22Rv1 (cell line): Measurements from ENCODE around the gene SPATA12.

Experiments
- ZFX ChIP-seq: fragments of 450-650 bp; IDR thresholded peaks from 2 replicates; pipeline ENCODE4 v1.6.1; 2017; ENCODE audit warnings: antibody characterized with exemption, borderline replicate concordance
- TF ChIP-seq, protein P1 (sequence below): fragments of 450-650 bp; IDR thresholded peaks from 2 replicates; pipeline ENCODE4 v1.5.1; 2017; ENCODE audit warnings: mild to moderate bottlenecking

DNA sequence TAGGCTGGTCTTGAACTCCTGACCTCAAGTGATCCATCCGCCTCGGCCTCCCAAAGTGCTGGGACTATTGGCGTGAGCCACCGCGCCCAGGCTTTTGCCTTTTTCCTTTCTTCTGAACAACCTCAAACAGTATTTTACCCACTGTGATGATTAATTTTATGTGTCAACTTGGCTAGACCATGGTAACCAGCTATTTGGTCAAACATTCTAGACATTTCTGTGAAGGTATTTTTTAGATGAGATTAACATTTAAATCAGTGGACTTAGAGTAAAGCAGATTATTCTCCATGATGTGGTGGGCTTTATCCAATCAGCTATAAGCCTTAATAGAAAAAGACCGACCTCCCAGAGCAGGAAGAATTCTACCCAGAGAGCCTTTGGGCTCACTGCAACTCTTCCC is 6.0 kb downstream of the SPATA12 start:
- TF ChIP-seq, protein P1, sequence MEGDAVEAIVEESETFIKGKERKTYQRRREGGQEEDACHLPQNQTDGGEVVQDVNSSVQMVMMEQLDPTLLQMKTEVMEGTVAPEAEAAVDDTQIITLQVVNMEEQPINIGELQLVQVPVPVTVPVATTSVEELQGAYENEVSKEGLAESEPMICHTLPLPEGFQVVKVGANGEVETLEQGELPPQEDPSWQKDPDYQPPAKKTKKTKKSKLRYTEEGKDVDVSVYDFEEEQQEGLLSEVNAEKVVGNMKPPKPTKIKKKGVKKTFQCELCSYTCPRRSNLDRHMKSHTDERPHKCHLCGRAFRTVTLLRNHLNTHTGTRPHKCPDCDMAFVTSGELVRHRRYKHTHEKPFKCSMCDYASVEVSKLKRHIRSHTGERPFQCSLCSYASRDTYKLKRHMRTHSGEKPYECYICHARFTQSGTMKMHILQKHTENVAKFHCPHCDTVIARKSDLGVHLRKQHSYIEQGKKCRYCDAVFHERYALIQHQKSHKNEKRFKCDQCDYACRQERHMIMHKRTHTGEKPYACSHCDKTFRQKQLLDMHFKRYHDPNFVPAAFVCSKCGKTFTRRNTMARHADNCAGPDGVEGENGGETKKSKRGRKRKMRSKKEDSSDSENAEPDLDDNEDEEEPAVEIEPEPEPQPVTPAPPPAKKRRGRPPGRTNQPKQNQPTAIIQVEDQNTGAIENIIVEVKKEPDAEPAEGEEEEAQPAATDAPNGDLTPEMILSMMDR: no peak
- TF ChIP-seq ZFX: no peak
